HTR-8/SVneo (cell line): ENCODE data around the gene TTC17.

ENCODE experiments used
- DNase-seq: peaks from one replicate; pipeline ENCODE4 v3.0.0; 2011; ENCODE audit warnings: low spot score, mixed read lengths; ENCODE audit not compliant: insufficient read length
- FAIRE-seq: peaks from 2 replicates; lab custom pipeline; 2011; peaks lifted over from hg19 to GRCh38; lab: Jason Lieb, UNC

Gene TTC17

GRCh38 chr11:43518408-43519160 is 159.9 kb downstream of the TTC17 start:
- no peak for FAIRE-seq
- no peak for DNase-seq

GRCh38 chr11:43521471-43521870 is 162.8 kb downstream of the TTC17 start:
- DNase-seq, result no peak
- FAIRE-seq, result no peak

- DNase-seq (no peak), FAIRE-seq (no peak)
Observed at GRCh38 chr11:43523632-43524031, 164.9 kb downstream of the TTC17 start.

GRCh38 chr11:43532041-43532440 is 173.3 kb downstream of the TTC17 start:
- FAIRE-seq, result no peak
- no peak for DNase-seq

- FAIRE-seq, result no peak
- no peak for DNase-seq
Observed at GRCh38 chr11:43537833-43538615, 179.3 kb downstream of the TTC17 start.

- DNase-seq, result no peak
- FAIRE-seq, result no peak
Observed at GRCh38 chr11:43541993-43542392, 183.3 kb downstream of the TTC17 start.

GRCh38 chr11:43542750-43543712 is 184.3 kb downstream of the TTC17 start:
- FAIRE-seq (no peak), DNase-seq (no peak)
